Measurements from ENCODE around the gene TNFSF12.

- TF ChIP-seq CTCF (IDR thresholded peaks at IDR 0.05), result peak; percentile 87
- no peak for TF ChIP-seq FOXJ3 (CRISPR knock-in tag; IDR thresholded peaks at IDR 0.05; ENCODE audit: borderline replicate concordance)
- no peak for TF ChIP-seq SP1 (CRISPR knock-in tag; conservative IDR thresholded peaks at IDR 0.05)
- no peak for TF ChIP-seq CREM (CRISPR knock-in tag; IDR thresholded peaks at IDR 0.05)
- TF ChIP-seq RELA (CRISPR knock-in tag; IDR thresholded peaks at IDR 0.05; ENCODE audit: borderline replicate concordance), result 0 out of 2 replicates have a peak, but pooled peaks have one; percentile 52
- no peak for TF ChIP-seq HMGA2 (CRISPR knock-in tag; IDR thresholded peaks at IDR 0.05)
- TF ChIP-seq CREB1 (CRISPR knock-in tag; IDR thresholded peaks at IDR 0.05), result no peak
These were observed 40.5 kb downstream of the TNFSF12 start for GRCh38 chr17:7589204-7589868.

Data from WTC11 (cell line).